Measurements from ENCODE around the gene SWT1.

GRCh38 chr1:185308126-185308525 is 151.2 kb downstream of the SWT1 start:
- TF ChIP-seq CTCF (IDR thresholded peaks at IDR 0.05) (no peak), POLR2AphosphoS5 (IDR thresholded peaks at IDR 0.05) (no peak), EP300 (IDR thresholded peaks at IDR 0.05) (no peak)

Data from gastroesophageal sphincter (tissue), 3 donors.